SH-SY5Y (cell line): Measurements from ENCODE around the gene HOXB3.

Source experiments
- GATA2 ChIP-seq: IDR thresholded peaks from 2 replicates; pipeline ENCODE4 v1.6.1; 2011; ENCODE audit warnings: mild to moderate bottlenecking, low read depth, low read length
- GATA3 ChIP-seq: IDR thresholded peaks from 2 replicates; pipeline ENCODE4 v1.6.1; 2011; ENCODE audit warnings: low read depth, mild to moderate bottlenecking, low read length, moderate library complexity

- TF ChIP-seq GATA2 (no peak), GATA3 (no peak)
Measured at GRCh38 chr17:48616717-48617470, 26.9 kb upstream of the HOXB3 start.
